Stimulated activated CD4-positive, alpha-beta T cell treated with anti-CD3 and anti-CD28 coated beads, Interleukin-2, amount 100 ng/mL, for 4 hours (primary cell): ENCODE data around the gene SETD3.

ENCODE experiments used
- DNase-seq: peaks from one replicate; pipeline ENCODE4 v3.0.0-alpha.2; 2020; ENCODE audit warnings: low read depth

SETD3 gene

DNA sequence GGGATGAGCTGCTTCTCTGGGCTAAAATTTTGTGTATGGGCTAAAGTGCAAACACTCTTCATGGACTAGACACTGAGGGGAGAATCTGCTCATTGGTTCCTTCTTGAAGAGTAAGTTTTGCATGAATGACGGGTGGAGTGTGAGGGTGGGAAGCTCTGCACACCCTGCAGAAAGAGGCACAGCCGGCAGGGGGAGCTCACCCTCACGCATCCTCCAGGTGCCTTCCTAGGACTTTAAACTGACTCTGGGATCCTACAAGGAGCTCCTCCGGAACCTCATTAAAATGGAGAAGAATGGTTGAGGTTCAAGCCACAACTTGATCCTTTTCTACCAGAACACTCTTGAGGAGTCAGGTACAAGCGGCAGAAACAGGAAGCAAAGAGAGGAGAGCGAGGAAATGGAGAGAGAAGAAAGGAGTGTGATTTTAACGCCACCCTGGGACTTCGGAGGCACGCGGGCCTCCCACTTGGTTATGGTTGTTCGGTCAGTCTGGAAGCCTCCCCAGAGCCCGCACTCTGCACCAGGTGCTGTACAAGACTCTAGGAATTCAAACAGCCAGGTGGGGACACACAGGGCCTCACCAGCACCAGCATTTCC lies 87.5 kb downstream of the SETD3 start:
- peak; percentile 3 for DNase-seq

DNA sequence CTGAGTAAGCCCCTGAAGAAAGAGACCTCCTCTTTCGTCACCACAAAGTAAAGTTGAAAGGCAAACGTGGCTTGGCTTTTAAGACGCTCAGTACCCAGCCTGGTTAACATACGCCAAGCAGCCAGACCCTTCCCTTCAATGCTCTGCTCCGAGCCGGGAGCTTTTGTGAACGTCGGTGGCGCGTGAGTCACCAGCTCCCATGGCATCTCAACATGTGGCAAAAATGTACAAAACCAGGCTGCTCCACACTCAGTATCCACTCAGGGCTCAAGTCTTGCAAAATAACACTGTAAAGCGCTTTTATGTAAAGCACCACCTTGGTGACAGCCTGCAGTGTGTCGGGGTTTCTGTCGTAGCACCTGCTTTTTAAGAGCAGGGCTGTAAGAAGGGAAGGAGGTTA lies 89.0 kb downstream of the SETD3 start:
- no peak for DNase-seq

DNA sequence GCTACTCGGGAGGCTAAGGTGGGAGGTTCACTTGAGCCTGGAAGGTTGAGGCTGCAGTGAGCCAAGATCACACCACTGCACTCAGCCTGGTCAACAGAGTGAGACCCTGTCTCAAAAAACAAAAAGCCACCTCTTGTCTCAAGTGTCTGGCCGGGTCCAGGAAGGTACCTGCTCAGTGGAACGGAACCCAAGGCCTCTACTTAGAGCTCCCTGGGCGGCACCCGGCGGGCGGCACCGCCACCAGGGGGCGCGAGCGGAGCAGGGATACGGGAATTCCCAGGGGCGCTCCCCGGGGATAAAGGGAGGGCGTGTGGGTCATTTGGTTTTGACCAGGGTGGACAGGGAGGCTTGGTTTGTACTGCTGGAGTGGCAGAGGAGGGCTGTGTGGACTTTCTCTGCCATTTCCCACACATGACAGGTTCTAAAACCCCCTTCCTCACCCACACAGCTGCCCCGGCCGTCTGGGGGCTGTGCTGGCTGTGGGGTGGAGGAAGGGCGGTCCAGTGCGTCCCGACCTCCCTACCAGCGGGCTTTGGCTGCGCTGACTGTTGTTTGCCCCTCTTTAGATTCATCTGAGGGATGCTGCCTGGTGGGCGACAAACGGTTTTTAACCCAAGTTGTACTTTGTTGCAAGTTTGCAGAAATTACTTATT lies 91.4 kb downstream of the SETD3 start:
- no peak for DNase-seq

DNA sequence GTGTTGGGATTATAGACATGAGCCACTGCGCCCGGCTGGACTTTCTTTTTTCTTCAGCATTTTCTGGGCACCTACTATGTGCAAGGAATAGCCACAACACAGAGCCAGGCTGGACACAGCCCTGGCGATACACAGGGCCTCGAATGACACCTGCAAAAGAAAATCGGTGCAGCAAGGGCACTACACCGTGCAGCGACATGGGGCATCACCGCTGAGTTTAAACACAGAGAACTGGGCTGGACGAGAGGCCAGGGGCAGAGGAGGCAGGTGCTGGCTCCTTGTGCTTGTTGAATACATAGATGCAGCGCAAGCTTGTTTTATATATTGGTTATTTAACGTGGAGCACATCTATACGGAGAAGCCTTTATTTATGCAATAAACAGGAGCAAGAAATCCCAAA lies 92.4 kb downstream of the SETD3 start:
- DNase-seq = no peak

DNA sequence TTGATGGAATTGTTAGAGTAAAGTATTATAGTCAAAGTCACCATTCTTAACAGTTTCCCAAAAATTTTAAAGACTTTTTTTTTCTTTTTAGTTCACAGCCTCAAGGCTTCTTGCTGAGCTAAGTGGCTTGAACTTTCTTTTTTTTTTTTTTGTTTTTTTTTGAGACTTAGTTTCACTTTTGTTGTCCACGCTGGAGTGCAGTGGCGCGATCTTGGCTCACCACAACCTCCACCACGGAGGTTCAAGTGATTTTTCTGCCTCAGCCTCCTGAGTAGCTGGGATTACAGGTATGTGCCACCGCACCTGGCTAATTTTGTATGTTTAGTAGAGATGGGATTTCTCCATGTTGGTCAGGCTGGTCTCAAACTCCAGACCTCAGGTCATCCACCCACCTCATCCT lies 92.8 kb downstream of the SETD3 start:
- DNase-seq = no peak

DNA sequence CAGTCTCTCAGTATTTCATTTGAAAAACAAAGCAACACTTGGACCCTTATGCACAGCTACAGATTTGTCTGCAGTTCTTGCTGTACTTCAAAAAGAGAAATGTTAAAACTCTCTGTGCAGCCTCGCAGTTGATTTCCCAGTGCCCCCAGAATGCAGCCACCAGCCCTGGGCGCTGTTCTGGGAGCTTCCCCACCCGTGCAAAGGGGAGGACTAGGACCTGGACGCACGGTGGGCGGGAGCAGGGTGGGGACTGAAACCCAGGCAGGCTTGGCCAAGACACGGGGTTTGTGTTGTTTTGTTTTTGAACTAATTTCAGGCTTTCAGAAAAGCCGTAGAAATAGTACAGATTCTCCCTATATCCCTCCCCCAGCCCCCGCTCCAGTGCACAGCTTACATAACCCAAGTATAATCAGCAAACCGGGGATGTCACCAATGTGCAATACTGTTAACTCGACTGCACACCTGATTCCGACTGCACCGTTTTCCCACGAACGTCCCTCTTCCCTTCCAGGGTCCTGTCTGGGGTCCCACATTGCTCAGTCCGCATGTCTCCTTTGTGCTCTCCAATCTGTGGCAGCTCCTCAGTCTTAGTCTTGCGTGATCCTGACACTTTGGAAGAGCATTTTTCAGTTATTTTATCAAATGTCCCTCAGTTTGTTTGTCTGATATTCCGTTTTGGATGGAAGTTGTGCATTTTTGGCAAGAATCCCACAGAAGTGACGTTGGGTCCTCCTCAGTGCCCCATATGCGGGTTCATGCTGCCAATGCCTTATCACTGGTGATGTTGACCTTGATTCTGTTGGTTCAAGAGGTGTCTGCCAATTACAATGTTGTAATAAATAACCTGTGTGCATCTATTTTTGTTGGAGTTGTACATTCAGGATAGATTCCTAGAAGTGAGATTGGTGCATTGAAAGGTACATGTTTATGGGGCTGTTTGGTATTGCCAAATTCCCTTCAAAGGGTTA lies 95.9 kb downstream of the SETD3 start:
- no peak for DNase-seq

DNA sequence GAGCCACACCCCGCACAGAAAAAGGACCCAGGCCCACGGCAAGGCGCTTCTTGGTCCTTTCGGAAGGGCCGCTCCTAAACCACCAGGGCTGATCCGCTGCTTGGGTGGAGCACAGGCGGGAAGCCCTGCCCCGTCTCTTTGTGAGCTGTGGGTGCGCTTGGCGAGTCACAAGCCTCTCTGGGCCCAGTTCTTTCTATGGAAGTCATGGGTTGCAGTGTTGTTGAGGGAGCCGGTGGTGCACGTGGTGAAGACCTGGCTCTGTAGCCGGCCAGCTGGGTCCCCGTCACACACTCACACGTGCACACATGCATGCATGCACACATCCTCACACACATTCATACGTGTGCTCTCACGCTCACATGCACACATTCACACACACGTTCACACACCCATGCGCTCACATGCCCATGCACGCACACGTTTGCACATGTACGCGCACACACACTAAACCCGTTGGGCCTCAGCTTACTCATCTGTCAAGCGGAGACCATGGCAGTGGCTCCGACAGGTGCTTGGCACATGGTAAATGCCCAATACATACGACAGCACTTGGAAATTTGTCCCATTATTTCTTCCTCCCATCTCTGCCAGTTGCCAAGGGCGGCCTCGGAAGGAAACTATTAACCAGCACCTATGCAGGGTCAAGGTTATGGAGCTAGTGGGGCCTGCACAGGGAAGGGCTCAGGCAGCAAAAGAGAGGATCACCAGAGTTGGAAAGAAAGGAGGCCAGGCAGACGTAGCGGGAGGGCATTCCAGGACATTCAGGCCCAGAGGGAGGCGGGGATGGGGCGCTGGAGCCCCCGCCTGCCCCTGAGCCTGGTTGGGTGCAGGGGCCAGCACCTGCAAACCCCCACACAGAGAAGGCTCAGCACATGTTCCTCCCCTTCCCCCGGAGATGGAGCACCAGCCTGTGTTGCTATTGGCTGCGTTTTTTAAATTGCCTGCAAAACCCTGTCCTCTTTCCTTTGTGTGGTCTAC lies 96.9 kb downstream of the SETD3 start:
- no peak for DNase-seq

DNA sequence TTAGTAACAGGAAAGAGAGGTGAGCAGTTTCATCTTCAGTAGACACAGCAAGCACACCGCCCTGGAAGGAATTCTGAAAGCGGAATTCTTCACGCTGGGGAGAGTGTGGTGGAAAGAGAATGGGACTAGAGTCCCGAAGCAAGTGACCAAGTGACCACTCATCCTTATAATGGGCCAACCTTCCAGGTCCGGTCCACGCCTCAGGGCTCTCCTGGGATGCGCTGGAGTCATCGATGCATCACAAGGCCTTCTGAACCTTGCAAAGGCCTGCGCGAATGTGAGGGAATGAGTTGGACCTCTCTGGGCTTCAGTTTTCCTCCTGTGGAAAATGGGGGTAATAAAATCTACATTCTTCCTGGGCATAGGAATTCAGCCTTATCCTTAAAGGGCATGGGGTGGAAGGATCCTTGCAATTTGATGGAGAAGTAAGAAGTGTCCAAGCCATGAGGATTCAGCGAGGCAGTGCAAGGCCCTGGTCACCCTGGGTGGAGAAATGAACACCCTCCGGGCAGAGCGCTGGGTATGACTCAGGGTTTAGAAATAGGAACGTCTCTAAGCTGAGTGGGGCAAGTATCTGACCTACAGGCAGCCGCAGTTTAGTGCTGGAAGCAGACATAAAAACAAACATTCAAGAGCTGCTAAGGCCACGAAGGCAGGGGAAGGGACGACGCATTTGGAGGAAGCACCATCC lies 97.7 kb downstream of the SETD3 start:
- DNase-seq = no peak

DNA sequence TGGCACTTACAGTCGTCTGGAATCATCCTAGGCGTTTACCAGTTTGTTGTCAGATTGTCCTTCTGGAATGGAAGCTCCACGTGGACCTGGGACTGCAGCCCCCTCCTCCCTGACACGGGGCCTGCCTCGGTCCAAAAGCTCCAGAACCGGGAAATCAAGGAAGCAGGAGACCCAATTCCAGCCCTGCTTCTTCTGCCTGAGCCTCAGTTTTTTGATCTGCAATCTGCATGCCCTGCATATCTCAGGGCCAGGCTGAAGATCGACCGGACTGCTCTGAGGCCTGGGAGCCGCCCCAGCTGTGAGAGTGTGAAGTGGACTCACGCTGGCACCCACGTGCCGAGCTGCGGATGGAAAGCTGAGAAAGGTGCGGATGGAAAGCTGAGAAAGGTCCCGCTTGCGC lies 98.6 kb downstream of the SETD3 start:
- DNase-seq = no peak

DNA sequence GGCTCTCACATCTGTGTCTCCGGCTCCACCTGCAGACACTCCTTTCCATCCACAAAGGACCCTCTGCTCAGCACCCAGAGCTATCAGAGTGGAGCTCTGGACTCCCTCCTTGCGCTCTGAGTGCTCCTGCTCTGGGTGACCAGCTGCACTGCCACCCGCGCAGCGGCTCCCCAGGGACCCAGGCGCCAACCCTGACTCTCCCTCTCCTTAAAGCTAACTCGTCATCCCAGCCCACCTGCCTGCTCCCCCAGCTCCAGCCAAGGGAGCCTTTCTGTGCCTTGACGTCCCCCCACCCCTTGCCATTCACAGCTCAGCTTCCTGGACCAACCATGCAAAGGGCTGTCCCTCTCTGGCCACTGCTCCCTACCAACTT lies 99.0 kb downstream of the SETD3 start:
- no peak for DNase-seq

DNA sequence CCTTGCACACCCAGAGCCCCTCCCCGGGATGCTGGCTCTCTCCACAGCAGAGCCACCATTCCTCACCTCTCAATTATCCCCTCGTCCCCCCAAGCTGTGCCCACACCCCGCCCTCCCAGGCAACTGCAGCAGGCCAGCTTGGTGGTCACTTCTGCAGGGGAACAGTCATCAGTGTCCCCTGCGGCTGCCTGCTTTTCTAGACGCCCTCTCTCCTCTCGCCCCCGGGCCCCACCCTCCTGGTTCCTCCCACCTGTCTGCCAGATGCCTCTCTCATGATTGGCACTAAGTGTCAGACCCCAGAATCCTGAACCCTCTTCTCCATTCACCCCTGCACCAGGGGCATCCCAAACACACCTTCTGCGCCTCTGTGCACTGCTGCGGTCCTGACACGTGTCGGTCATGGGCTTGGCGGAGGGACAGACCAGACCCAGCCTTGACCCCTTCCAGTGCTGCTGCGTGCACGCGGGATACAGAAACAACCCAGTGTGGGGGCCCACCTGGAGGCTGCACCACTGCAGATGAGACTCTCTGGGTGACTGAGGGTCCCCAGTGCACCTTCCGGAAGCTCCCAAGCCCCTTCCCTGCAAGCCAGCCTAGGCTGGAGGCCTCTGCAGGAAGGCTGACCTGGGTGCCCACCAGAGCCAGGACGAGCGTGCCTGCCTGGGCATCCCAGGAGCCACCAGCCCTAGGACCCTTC lies 99.5 kb downstream of the SETD3 start:
- no peak for DNase-seq

DNA sequence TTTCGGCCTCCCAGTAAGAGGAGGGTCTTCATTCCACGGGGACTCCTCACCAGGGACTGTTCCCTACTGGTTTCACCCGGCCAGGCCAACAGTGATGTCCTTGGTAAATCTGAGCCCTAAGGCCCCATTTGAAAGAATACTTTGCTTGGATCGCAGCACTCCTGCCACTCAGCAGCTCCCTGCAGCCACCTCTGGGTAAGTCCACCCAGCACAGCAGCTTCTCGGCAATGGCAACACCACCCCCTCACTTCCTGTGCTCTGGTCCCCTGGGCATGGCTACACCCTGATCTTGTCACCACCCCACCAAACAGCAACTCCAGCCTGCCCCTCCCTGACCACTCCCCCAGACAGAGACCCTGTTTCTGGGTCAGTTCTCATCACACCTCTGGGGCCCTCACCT lies 100.3 kb downstream of the SETD3 start:
- DNase-seq = no peak

DNA sequence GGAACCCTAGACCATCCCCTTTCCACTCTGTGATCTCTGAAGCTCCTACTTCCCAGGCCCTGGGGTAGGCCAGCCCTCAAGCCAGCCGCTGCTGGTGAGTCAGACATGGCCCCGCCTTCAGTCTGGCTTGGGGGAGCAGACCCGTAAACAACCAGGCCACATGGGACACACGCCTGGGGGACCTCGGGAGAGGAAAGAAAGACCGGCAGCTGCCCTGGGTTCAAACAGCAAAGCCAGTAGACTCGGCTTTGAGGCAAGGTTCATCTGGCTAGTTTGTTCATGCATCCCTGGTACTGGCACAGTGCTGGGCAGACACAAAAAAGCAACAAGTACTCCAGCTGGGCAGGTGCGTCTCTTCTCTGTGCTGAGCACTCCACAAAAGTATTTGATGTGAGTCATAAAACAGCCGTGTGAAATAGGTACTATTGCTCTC lies 101.9 kb downstream of the SETD3 start:
- DNase-seq = no peak

DNA sequence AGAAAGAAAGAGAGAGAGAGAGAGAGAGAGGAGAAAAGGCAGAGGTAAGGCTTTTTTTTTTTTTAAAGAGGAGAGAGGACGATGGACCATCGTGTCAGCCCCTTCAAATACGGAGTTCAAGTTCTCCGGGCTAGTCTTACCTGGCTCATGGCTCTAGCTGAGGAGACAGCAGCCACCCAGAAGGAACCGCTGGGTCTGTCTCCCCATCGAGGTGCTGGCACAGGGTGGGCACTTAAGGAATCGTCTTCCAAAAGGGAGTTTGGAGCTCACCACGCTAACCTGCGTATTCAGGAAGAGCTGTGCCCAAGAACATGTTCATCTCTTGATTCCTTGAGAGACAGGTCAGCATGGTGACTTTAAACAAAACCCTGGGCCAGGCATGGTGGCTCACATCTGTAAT lies 102.7 kb downstream of the SETD3 start:
- no peak for DNase-seq

DNA sequence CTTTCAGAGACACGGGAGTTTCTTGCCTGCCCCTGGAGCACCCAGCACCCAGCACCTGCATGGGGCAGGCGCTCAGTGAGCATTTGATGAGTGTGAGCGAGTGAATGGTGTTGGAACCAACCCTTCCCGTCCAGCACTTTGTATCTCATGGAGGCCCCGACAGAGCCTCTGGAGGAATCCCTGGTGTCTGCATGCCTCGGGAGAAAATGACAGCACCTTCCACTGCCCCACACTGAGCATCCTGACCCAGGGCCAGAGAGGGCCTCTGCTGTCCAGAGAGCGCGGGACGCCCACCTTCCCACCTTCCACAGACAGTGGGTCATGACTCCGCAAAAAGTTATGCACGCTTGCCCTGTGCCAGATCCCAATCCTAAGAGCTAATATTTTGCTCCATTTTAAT lies 105.7 kb downstream of the SETD3 start:
- no peak for DNase-seq

DNA sequence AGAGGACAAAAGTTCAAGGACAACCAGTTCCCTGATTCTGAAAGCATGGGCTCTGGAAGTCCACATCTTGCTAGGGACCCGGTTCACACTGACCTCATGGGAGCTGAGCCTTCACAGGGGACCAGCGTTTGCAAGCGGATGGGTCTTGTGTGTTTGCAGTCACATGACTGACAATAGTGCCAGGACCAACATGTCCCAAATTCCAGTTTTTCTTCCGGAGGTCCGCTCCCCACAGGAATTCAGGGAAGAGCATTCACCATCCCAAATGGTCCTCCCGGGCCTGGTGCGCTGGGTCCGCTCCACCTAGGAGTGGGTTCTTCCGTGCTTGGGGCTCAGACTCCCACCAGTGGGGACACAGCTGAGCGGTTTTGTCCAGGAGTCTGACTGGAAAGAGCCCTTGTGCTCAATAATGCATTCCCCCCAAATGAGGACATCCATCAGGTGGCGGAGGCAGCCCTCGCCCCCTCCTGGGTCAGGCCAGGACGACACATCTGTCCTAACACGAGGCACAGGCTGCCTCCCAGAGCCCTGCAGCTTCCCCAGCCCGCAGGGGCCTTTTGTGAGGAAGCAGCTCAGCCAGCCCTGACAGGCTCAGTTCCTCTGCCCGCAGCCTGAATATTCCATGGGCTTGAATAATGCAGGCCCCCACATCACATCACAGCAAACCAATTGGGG lies 116.9 kb downstream of the SETD3 start:
- DNase-seq = no peak

DNA sequence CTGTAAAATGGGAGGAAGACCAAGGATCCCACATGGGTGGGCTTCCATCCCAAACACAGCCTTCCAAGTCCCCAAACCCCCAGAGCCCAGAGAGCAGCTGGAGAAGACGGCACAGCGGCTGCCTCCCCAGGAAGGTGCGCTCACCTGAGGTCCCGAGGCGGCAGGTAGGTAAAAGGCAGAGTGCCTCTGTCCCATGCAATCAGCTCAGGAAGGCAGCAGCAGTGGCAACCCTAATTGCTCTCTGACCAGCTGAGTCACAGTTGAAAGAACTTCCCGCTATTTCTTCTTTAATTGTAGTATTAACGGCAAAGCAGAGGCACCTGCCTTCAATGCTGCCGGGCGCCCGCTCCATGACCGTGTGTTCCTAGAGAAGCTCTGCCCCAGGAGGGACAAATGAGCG lies 117.6 kb downstream of the SETD3 start:
- no peak for DNase-seq

DNA sequence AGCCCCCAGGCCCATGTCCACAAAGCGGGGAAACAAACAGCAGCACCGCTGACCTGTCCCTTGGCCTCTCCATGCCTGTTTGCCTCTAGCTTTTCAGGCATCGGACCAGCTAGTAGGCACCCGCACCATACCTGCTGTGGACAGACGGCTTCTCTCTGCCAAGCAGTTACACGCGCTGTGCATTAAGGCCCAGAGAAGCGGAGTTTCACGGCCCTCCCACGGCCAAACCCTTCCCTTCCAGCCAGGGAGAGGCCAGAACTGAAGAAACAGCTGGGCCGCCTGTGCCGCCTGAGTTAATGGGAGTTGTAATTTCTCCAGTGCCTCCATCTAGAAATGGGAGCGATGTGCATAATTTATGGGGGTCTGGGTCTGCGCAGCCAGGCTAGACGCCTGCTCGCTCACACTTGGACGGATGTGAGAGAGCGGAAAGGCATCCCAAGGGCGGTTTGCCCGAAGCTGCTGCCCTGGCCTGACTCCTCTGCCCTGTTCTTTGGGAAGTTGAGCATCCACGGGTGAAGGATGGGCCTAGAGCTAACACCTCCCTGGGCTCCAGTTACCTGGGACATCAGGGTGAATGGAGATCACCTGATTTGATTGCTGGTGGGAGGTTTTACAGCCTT lies 119.0 kb downstream of the SETD3 start:
- no peak for DNase-seq

DNA sequence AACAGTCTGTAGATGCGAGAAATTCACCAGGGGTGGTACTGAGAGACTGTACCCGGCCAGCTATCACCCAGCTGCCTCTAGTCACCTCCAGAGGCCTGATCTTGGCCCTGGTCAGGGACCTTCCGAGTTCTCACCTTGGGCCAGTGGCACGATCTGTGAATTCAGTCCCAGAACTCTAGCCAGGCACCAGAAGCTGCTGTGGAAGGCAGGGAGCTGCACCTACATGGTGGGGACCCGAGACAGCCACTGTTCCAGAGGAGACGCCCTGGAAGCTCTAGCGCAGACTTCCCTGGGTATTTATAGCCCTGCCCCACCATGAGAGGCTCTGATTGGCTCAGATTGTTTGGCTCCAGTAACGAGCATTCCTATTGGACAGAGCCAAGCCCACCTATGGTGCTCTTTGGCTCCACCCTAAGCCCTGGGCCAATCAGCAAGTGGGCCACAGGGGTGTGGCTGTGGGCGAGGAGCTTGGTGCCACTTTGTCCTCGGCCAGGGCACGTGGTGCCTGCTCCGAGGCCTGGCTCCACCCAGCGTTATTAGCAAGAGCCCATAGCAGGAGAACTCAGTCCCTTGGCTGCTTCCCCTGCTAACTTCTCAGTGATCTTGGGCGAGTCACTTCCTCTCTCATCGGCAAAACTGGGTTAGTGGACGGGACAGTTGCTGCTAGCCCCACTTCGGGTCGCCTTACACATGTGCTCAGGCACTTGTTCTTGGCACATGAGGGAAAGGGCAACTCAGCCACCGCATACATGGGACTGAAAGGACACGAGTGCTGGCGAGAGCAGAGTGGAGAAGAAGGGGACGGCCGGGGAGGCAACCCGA lies 119.7 kb downstream of the SETD3 start:
- no peak for DNase-seq
